HCT116 (cell line): ENCODE measurements around the gene TKTL1. TPM values are rescaled to one million over a fixed set of nuclear protein-coding genes. Genes with fewer than 3 reads are reported as not detected.

Experiments
- ATAC-seq: fragments of 200-7000 bp; cut with Tn5 transposase; 2 replicates; pipeline ENCODE4 v1.9.1; 2020; ENCODE audit warnings: mild to moderate bottlenecking, moderate library complexity
- BruUV-seq: library from RNA; stranded (reverse); fragments of 400-500 nt; replicated peaks from 2 replicates; lab custom pipeline; 2021; lab: Mats Ljungman, UMichigan
- CTCF ChIA-PET: fragments of 300-600 bp; sonication (Branson Sonifier 250); formaldehyde crosslinking; loops from one replicate; lab custom pipeline; 2021; ENCODE audit warnings: antibody characterized with exemption; lab: Charles Lee
- POLR2A ChIA-PET: fragments of 300-600, 350-600 bp; sonication (Branson Sonifier 250); formaldehyde crosslinking; loops from one replicate; lab custom pipeline; 2021; ENCODE audit warnings: antibody characterized with exemption; lab: Charles Lee
- RAD21 ChIA-PET, 2 experiments: fragments of 300-600 bp; sonication (Branson Sonifier 250); formaldehyde crosslinking; loops; one replicate each; lab custom pipeline; 2023; ENCODE audit warnings: low total read pairs in 2 of 2; ENCODE audit not compliant: uncharacterized antibody in 2 of 2, unreplicated experiment in 2 of 2, low non-redundant PET in 1 of 2; lab: Charles Lee
- DNase-seq: peaks from one replicate; pipeline ENCODE4 v3.0.0-alpha.2; 2010; ENCODE audit warnings: low read depth, low spot score
- H2AFZ ChIP-seq: fragments of 200-600 bp; shearing (Covaris generic), sonication (generic); 2 replicates; pipeline ENCODE4 v1.6.1; 2017; ENCODE audit warnings: low read depth, mixed run types, mixed read lengths, antibody characterized with exemption, low read length; ENCODE audit not compliant: poor library complexity, severe bottlenecking
- H3K27ac ChIP-seq: 2 replicates; pipeline ENCODE4 v1.5.1; 2012; ENCODE audit warnings: low read depth, low read length
- H3K27me3 ChIP-seq: fragments of 200-600 bp; sonication (generic); 2 replicates; pipeline ENCODE4 v1.6.1; 2016; ENCODE audit warnings: mixed run types, low read length, mixed read lengths; ENCODE audit not compliant: insufficient read depth
- H3K36me3 ChIP-seq, 2 experiments: fragments of 200-500 bp in 1 of 2; fragments of 200-600 bp in 1 of 2; sonication (Bioruptor generic) in 1 of 2; sonication (generic) in 1 of 2; 2 replicates each; pipeline versions ENCODE4 v1.5.1 to v1.6.1; 2014 to 2016; ENCODE audit warnings: low read length in 2 of 2, inconsistent platforms in 1 of 2, mixed read lengths in 1 of 2, mixed run types in 1 of 2; ENCODE audit not compliant: insufficient read depth in 2 of 2, control insufficient read depth in 1 of 2
- H3K4me1 ChIP-seq, 2 experiments: fragments of 200-600 bp in 1 of 2; sonication (generic) in 1 of 2; 2 replicates each; pipeline versions ENCODE4 v1.5.1 to v1.6.1; 2012 to 2017; ENCODE audit warnings: low read length in 2 of 2, inconsistent platforms in 1 of 2, mild to moderate bottlenecking in 1 of 2, mixed read lengths in 1 of 2, mixed run types in 1 of 2, moderate library complexity in 1 of 2; ENCODE audit not compliant: insufficient read depth in 2 of 2, control insufficient read depth in 1 of 2
- H3K4me2 ChIP-seq: fragments of 200-600 bp; sonication (generic); 2 replicates; pipeline ENCODE4 v1.6.1; 2017; ENCODE audit warnings: mixed run types, low read length, mixed read lengths
- H3K4me3 ChIP-seq, 2 experiments: fragments of 200-600 bp in 1 of 2; sonication (generic) in 1 of 2; replicated peaks in 1 of 2; 2 replicates each; pipeline ENCODE4 v1.5.1; 2011 to 2016; ENCODE audit warnings: low read length in 2 of 2, control low read depth in 1 of 2, low read depth in 1 of 2, mild to moderate bottlenecking in 1 of 2, mixed read lengths in 1 of 2, mixed run types in 1 of 2
- H3K79me2 ChIP-seq: fragments of 200-600 bp; sonication (generic); 2 replicates; pipeline ENCODE4 v1.6.1; 2017; ENCODE audit warnings: mild to moderate bottlenecking, mixed run types, low read length, moderate library complexity, mixed read lengths; ENCODE audit not compliant: insufficient read depth
- H3K9ac ChIP-seq: fragments of 200-600 bp; sonication (generic); 2 replicates; pipeline ENCODE4 v1.6.1; 2016; ENCODE audit warnings: low read length, mixed read lengths
- H3K9me2 ChIP-seq: fragments of 200-600 bp; sonication (generic), shearing (Covaris generic); 2 replicates; pipeline ENCODE4 v1.6.1; 2017; ENCODE audit warnings: mixed run types, mild to moderate bottlenecking, moderate library complexity; ENCODE audit not compliant: insufficient read depth
- H3K9me3 ChIP-seq, 2 experiments: fragments of 200-500 bp in 1 of 2; fragments of 200-600 bp in 1 of 2; sonication (Bioruptor generic) in 1 of 2; sonication (generic) in 1 of 2; 2 replicates each; pipeline ENCODE4 v1.6.1; 2014 to 2017; ENCODE audit warnings: low read length in 2 of 2, mixed read lengths in 2 of 2, inconsistent platforms in 1 of 2, low read depth in 1 of 2, mild to moderate bottlenecking in 1 of 2, mixed run types in 1 of 2, moderate library complexity in 1 of 2; ENCODE audit not compliant: control insufficient read depth in 1 of 2, insufficient read depth in 1 of 2
- H4K20me1 ChIP-seq: fragments of 200-600 bp; sonication (generic), shearing (Covaris generic); 2 replicates; pipeline ENCODE4 v1.6.1; 2017; ENCODE audit warnings: mixed run types, mild to moderate bottlenecking, moderate library complexity; ENCODE audit not compliant: insufficient read depth
- CEBPB ChIP-seq: IDR thresholded peaks from 2 replicates; pipeline ENCODE4 v1.6.1; 2012; ENCODE audit warnings: low read depth
- EZH2 ChIP-seq: fragments of 200-600 bp; sonication (generic); IDR thresholded peaks from 2 replicates; pipeline ENCODE4 v1.6.1; 2017; ENCODE audit warnings: antibody characterized with exemption, mixed run types
- FOSL1 ChIP-seq: IDR thresholded peaks from 2 replicates; pipeline ENCODE4 v1.6.1; 2012; ENCODE audit warnings: low read depth
- JUND ChIP-seq: IDR thresholded peaks from 2 replicates; pipeline ENCODE4 v1.6.1; 2012
- POLR2AphosphoS5 ChIP-seq: IDR thresholded peaks from 2 replicates; pipeline ENCODE4 v1.6.1; 2011; ENCODE audit warnings: mild to moderate bottlenecking, low read depth, low read length, moderate library complexity
- RAD21 ChIP-seq: IDR thresholded peaks from 2 replicates; pipeline ENCODE4 v1.6.1; 2012; ENCODE audit warnings: low read depth, mild to moderate bottlenecking
- SP1 ChIP-seq: IDR thresholded peaks from 2 replicates; pipeline ENCODE4 v1.6.1; 2012; ENCODE audit warnings: low read depth
- SRF ChIP-seq: IDR thresholded peaks from 2 replicates; pipeline ENCODE4 v1.6.1; 2012; ENCODE audit warnings: low read depth
- TCF7L2 ChIP-seq: IDR thresholded peaks from 2 replicates; pipeline ENCODE4 v1.7.0; 2011; ENCODE audit warnings: borderline replicate concordance, inconsistent platforms; ENCODE audit not compliant: insufficient read depth, insufficient read length; ENCODE audit errors: extremely low read depth
- ZFX ChIP-seq: fragments of 450-650 bp; IDR thresholded peaks from 2 replicates; pipeline ENCODE4 v1.6.1; 2017
- intact Hi-C: fragments of 100-400 bp; cut with micrococcal nuclease; formaldehyde crosslinking; loops from 2 replicates; pipeline ENCODE4 v1.10.0; 2022
- total RNA-seq: library from RNA; stranded (reverse); gene quantifications from one replicate; pipeline ENCODE4 v1.2.1, GENCODE V29; 2021; ENCODE audit not compliant: unreplicated experiment
- TF ChIP-seq, protein P1 (sequence below), 3 experiments: fragments of 200-600 bp in 1 of 3; sonication (generic) in 1 of 3; IDR thresholded peaks in 2 of 3; conservative IDR thresholded peaks in 1 of 3; 2 replicates each; pipeline ENCODE4 v1.5.1; 2012 to 2017; ENCODE audit warnings: low read depth in 2 of 3, low read length in 2 of 3, antibody characterized with exemption in 1 of 3, borderline replicate concordance in 1 of 3, control low read depth in 1 of 3, mild to moderate bottlenecking in 1 of 3, mixed read lengths in 1 of 3, mixed run types in 1 of 3, moderate library complexity in 1 of 3; ENCODE audit not compliant: insufficient read depth in 1 of 3
- TF ChIP-seq, protein P2 (sequence below): IDR thresholded peaks from 2 replicates; pipeline ENCODE4 v1.6.1; 2012; ENCODE audit warnings: low read depth
- TF ChIP-seq, protein P3 (sequence below): IDR thresholded peaks from 2 replicates; pipeline ENCODE4 v1.6.1; 2011; ENCODE audit warnings: mild to moderate bottlenecking, low read length, moderate library complexity; ENCODE audit not compliant: insufficient replicate concordance; ENCODE audit errors: extremely low read depth
- TF ChIP-seq, protein P4 (sequence below): IDR thresholded peaks from 2 replicates; pipeline ENCODE4 v1.6.1; 2012

Gene TKTL1
- total RNA-seq, 1 experiment from 2014 or later: 0.34 TPM

DNA sequence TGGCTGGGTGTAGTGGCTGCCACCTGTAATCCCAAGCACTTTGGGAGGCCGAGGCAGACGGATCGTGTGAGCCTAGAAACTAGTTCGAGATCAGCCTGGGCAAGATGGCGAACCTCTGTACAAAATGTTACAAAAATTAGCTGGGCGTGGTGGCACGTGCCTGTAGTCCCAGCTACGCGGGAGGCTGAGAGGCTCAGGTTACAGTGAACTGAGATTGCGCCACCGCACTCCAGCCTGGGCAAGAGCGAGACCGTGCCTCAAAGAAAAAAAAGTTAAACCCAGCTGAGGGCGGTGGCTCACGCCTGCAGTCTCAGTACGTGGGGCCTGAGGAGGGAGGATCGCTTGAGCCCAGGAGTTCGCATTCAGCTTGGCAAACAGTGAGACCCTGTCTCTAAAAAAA lies 1.1 kb downstream of the TKTL1 start:
- no peaks in the 10 kb centered on the region for H3K4me1 ChIP-seq
- H3K27me3 ChIP-seq: no peaks in the 10 kb centered on the region
- no peaks in the 10 kb centered on the region for H3K36me3 ChIP-seq
- intact Hi-C loops: no loop called here
- H3K9ac ChIP-seq: no peak overlapping the region
- H3K9me2 ChIP-seq: no peaks in the 10 kb centered on the region
- no peak overlapping the region for H3K27ac ChIP-seq
- no peak for ATAC-seq
- H3K79me2 ChIP-seq: no peaks in the 10 kb centered on the region
- CTCF ChIA-PET: no interaction called here
- no TSS peak for BruUV-seq
- DNase-seq: no peak
- H4K20me1 ChIP-seq: no peaks in the 10 kb centered on the region
- RAD21 ChIA-PET: no interaction called here
- no peaks in the 10 kb centered on the region for H3K9me3 ChIP-seq
- POLR2A ChIA-PET: no interaction called here
- TF ChIP-seq SRF (no peak), FOSL1 (no peak), RAD21 (no peak)
- TF ChIP-seq, protein P1, sequence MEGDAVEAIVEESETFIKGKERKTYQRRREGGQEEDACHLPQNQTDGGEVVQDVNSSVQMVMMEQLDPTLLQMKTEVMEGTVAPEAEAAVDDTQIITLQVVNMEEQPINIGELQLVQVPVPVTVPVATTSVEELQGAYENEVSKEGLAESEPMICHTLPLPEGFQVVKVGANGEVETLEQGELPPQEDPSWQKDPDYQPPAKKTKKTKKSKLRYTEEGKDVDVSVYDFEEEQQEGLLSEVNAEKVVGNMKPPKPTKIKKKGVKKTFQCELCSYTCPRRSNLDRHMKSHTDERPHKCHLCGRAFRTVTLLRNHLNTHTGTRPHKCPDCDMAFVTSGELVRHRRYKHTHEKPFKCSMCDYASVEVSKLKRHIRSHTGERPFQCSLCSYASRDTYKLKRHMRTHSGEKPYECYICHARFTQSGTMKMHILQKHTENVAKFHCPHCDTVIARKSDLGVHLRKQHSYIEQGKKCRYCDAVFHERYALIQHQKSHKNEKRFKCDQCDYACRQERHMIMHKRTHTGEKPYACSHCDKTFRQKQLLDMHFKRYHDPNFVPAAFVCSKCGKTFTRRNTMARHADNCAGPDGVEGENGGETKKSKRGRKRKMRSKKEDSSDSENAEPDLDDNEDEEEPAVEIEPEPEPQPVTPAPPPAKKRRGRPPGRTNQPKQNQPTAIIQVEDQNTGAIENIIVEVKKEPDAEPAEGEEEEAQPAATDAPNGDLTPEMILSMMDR (IDR thresholded peaks at IDR 0.05 in 2 of 3, conservative IDR thresholded peaks at IDR 0.05 in 1 of 3; ENCODE audit: borderline replicate concordance in 1 of 3, insufficient read depth in 1 of 3, low read depth in 2 of 3, low read length in 2 of 3): no peak
- H3K4me2 ChIP-seq: no peak overlapping the region
- no peak overlapping the region for H2AFZ ChIP-seq
- no peak overlapping the region for H3K4me3 ChIP-seq

DNA sequence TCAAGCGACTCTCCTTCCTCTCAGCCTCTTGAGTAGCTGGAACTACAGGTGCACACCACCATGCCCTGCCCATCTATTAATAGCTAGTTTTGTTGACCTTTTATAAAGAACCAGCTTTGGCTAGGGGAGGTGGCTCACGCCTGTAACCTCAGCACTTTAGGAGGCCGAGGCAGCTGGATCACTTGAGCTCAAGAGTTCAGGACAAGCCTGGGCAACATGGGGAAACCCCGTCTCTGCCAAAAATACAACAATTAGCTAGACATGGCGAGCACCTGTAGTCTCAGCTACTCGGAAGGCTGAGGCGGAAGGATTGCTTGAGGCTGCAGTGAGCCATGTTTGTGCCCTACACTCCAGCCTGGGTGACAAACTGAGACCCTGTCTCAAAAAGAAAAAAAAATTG lies 2.7 kb downstream of the TKTL1 start:
- DNase-seq: no peak
- TF ChIP-seq, protein P2, sequence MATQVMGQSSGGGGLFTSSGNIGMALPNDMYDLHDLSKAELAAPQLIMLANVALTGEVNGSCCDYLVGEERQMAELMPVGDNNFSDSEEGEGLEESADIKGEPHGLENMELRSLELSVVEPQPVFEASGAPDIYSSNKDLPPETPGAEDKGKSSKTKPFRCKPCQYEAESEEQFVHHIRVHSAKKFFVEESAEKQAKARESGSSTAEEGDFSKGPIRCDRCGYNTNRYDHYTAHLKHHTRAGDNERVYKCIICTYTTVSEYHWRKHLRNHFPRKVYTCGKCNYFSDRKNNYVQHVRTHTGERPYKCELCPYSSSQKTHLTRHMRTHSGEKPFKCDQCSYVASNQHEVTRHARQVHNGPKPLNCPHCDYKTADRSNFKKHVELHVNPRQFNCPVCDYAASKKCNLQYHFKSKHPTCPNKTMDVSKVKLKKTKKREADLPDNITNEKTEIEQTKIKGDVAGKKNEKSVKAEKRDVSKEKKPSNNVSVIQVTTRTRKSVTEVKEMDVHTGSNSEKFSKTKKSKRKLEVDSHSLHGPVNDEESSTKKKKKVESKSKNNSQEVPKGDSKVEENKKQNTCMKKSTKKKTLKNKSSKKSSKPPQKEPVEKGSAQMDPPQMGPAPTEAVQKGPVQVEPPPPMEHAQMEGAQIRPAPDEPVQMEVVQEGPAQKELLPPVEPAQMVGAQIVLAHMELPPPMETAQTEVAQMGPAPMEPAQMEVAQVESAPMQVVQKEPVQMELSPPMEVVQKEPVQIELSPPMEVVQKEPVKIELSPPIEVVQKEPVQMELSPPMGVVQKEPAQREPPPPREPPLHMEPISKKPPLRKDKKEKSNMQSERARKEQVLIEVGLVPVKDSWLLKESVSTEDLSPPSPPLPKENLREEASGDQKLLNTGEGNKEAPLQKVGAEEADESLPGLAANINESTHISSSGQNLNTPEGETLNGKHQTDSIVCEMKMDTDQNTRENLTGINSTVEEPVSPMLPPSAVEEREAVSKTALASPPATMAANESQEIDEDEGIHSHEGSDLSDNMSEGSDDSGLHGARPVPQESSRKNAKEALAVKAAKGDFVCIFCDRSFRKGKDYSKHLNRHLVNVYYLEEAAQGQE: no peak
- TF ChIP-seq, protein P3, sequence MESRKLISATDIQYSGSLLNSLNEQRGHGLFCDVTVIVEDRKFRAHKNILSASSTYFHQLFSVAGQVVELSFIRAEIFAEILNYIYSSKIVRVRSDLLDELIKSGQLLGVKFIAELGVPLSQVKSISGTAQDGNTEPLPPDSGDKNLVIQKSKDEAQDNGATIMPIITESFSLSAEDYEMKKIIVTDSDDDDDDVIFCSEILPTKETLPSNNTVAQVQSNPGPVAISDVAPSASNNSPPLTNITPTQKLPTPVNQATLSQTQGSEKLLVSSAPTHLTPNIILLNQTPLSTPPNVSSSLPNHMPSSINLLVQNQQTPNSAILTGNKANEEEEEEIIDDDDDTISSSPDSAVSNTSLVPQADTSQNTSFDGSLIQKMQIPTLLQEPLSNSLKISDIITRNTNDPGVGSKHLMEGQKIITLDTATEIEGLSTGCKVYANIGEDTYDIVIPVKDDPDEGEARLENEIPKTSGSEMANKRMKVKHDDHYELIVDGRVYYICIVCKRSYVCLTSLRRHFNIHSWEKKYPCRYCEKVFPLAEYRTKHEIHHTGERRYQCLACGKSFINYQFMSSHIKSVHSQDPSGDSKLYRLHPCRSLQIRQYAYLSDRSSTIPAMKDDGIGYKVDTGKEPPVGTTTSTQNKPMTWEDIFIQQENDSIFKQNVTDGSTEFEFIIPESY: no peak
- TF ChIP-seq ZFX (no peak), TCF7L2 (no peak), POLR2AphosphoS5 (no peak), JUND (no peak), CEBPB (no peak), EZH2 (no peak), SP1 (no peak)
- TF ChIP-seq, protein P4, sequence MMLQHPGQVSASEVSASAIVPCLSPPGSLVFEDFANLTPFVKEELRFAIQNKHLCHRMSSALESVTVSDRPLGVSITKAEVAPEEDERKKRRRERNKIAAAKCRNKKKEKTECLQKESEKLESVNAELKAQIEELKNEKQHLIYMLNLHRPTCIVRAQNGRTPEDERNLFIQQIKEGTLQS: no peak

More for the DNA sequence above, 2.7 kb downstream of the TKTL1 start:
- H3K27ac ChIP-seq: no peak overlapping the region
- no peaks in the 10 kb centered on the region for H3K27me3 ChIP-seq
- no peak overlapping the region for H3K9ac ChIP-seq
- BruUV-seq: no TSS peak
- POLR2A ChIA-PET: no interaction called here
- CTCF ChIA-PET: interaction anchor here (1.1 kb wide), 1 partner anchor 10 kb away, joined by 4 read pairs; no protein-coding TSS in a partner anchor
- no peaks in the 10 kb centered on the region for H3K9me3 ChIP-seq
- no peak for ATAC-seq
- no peak overlapping the region for H2AFZ ChIP-seq
- H3K79me2 ChIP-seq: no peaks in the 10 kb centered on the region
- no peaks in the 10 kb centered on the region for H3K4me1 ChIP-seq
- no peak overlapping the region for H3K4me3 ChIP-seq
- H3K9me2 ChIP-seq: no peaks in the 10 kb centered on the region
- H3K4me2 ChIP-seq: no peak overlapping the region
- RAD21 ChIA-PET: no interaction called here
- H3K36me3 ChIP-seq: no peaks in the 10 kb centered on the region
- intact Hi-C loops: no loop called here
- H4K20me1 ChIP-seq: no peaks in the 10 kb centered on the region
